ENCODE measurements around the gene FHOD3.

GRCh38 chr18:36522509-36522908 lies 225.0 kb downstream of the FHOD3 start:
- TF ChIP-seq TAF1 (IDR thresholded peaks at IDR 0.05; ENCODE audit: low read depth, low read length) (no peak), PHF8 (conservative IDR thresholded peaks at IDR 0.05; ENCODE audit: low read depth, low read length) (no peak), CTCF (IDR thresholded peaks at IDR 0.05; ENCODE audit: control extremely low read depth in 1 of 3, insufficient read depth in 1 of 3, low read depth in 1 of 3, low read length in 3 of 3) (no peak), BCL11A (IDR thresholded peaks at IDR 0.05; ENCODE audit: low read depth in 2 of 2, low read length in 2 of 2) (no peak), JUND (IDR thresholded peaks at IDR 0.05; ENCODE audit: low read length) (no peak), USF2 (IDR thresholded peaks at IDR 0.05; ENCODE audit: low read length) (no peak)
